SK-N-MC (cell line): Measurements from ENCODE around the gene LHFPL2.

ENCODE experiments used
- EZH2 ChIP-seq: fragments of 200-600 bp; sonication (generic); IDR thresholded peaks from one replicate; pipeline ENCODE4 v1.6.1; 2017; ENCODE audit warnings: antibody characterized with exemption
- FOXP2 ChIP-seq: optimal IDR thresholded peaks from 2 replicates; pipeline ENCODE3; 2011; ENCODE audit warnings: mild to moderate bottlenecking, moderate library complexity; ENCODE audit not compliant: insufficient read depth; ENCODE audit errors: extremely low read length, control extremely low read depth
- POLR2AphosphoS5 ChIP-seq: IDR thresholded peaks from 2 replicates; pipeline ENCODE4 v1.6.1; 2012; ENCODE audit warnings: mild to moderate bottlenecking, low read depth, low read length, borderline replicate concordance

- TF ChIP-seq POLR2AphosphoS5 (no peak), EZH2 (no peak), FOXP2 (no peak)
Measured at GRCh38 chr5:78675956-78676730, 27.6 kb upstream of the LHFPL2 start.
